ENCODE measurements around the gene WFDC12. TPM values are rescaled to one million over a fixed set of nuclear protein-coding genes. Genes with fewer than 3 reads are reported as not detected.

WFDC12 gene
- total and polyA plus RNA-seq, 2 donors (not counting 3 experiments of a cell fraction or from before 2014, with no cell fraction given): not detected

DNA sequence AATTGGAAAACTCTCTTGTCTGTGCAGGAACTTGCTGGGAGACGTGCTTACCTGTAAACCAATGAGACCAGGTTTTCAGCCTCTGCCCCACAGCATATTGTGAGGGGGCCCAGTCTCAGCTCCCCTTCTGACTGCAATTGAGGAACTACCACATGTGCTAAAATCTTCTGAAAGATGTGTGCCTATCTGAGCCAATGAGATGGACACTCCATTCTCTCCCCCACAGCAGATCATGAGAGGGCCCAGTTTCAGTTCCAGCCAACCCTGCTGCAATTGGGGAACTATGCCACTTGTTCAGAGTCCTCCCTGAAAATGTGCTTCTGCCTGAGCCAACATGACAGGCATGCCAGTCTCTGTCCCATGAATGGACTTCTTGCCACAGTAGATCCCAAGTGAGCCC, 29.5 kb upstream of the WFDC12 start:
- H3K9ac ChIP-seq (replicated peaks; ENCODE audit: extremely low read depth, insufficient read depth, low read length): no peak overlapping the region
- H3K9me3 ChIP-seq (replicated peaks; ENCODE audit: control insufficient read depth, insufficient read depth, low read length): no peaks in the 10 kb centered on the region
- no peaks in the 10 kb centered on the region for H3K79me2 ChIP-seq (ENCODE audit: control insufficient read depth, insufficient read depth, low read length)
- no TSS peak for BruUV-seq (replicated peaks)
- TF ChIP-seq EZH2 (IDR thresholded peaks at IDR 0.05; ENCODE audit: borderline replicate concordance, low read depth, low read length, severe bottlenecking): no peak
- TF ChIP-seq GATA2 (IDR thresholded peaks at IDR 0.05; ENCODE audit: insufficient read depth, insufficient read length, low read depth, low read length): no peak
- TF ChIP-seq POLR2A (IDR thresholded peaks at IDR 0.05; ENCODE audit: low read depth, low read length): no peak
- TF ChIP-seq MYC (IDR thresholded peaks at IDR 0.05; ENCODE audit: low read depth, low read length): no peak
- no peak for TF ChIP-seq POLR2AphosphoS5 (IDR thresholded peaks at IDR 0.05; ENCODE audit: insufficient read depth, low read depth, low read length)
- TF ChIP-seq, protein P1, sequence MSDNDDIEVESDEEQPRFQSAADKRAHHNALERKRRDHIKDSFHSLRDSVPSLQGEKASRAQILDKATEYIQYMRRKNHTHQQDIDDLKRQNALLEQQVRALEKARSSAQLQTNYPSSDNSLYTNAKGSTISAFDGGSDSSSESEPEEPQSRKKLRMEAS (IDR thresholded peaks at IDR 0.05; ENCODE audit: insufficient read depth, insufficient read length): no peak
- TF ChIP-seq, protein P2, sequence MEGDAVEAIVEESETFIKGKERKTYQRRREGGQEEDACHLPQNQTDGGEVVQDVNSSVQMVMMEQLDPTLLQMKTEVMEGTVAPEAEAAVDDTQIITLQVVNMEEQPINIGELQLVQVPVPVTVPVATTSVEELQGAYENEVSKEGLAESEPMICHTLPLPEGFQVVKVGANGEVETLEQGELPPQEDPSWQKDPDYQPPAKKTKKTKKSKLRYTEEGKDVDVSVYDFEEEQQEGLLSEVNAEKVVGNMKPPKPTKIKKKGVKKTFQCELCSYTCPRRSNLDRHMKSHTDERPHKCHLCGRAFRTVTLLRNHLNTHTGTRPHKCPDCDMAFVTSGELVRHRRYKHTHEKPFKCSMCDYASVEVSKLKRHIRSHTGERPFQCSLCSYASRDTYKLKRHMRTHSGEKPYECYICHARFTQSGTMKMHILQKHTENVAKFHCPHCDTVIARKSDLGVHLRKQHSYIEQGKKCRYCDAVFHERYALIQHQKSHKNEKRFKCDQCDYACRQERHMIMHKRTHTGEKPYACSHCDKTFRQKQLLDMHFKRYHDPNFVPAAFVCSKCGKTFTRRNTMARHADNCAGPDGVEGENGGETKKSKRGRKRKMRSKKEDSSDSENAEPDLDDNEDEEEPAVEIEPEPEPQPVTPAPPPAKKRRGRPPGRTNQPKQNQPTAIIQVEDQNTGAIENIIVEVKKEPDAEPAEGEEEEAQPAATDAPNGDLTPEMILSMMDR (IDR thresholded peaks at IDR 0.05; ENCODE audit: extremely low read depth in 1 of 2, insufficient read depth in 1 of 2, low read depth in 1 of 2, low read length in 2 of 2): no peak
- TF ChIP-seq JUN (IDR thresholded peaks at IDR 0.05; ENCODE audit: borderline replicate concordance, insufficient read depth, insufficient read length, low read depth): no peak
- TF ChIP-seq FOS (IDR thresholded peaks at IDR 0.05; ENCODE audit: borderline replicate concordance, insufficient read depth, low read length): no peak
- H3K4me1 ChIP-seq (ENCODE audit: control insufficient read depth, extremely low read depth, insufficient read depth, low read length): no peaks in the 10 kb centered on the region
- no peaks in the 10 kb centered on the region for H4K20me1 ChIP-seq (replicated peaks; ENCODE audit: control insufficient read depth, extremely low read depth, insufficient read depth, low read length)
- CTCF ChIA-PET: interaction anchor here (1.3 kb wide), 1 partner anchor 109 kb away, joined by 3 read pairs; no protein-coding TSS in a partner anchor
- H3K36me3 ChIP-seq (ENCODE audit: control insufficient read depth in 2 of 2, extremely low read depth in 1 of 2, insufficient read depth in 2 of 2, low read length in 2 of 2): no peaks in the 10 kb centered on the region
- FAIRE-seq: no peak
- no peak overlapping the region for H3K4me3 ChIP-seq (replicated peaks in 1 of 3; ENCODE audit: insufficient read depth in 1 of 3, low read depth in 1 of 3, low read length in 3 of 3)
- dilution Hi-C loops (cut with MboI; ENCODE audit: extremely low pct_ligation_motif_present, low sequenced_read_pairs): no loop called here
- POLR2A ChIA-PET: no interaction called here
- H3K4me2 ChIP-seq (ENCODE audit: insufficient read depth, low read length): no peak overlapping the region
- no peaks in the 10 kb centered on the region for H3K27me3 ChIP-seq (ENCODE audit: control insufficient read depth in 2 of 2, insufficient read depth in 2 of 2, low read length in 2 of 2)
- H2AFZ ChIP-seq (ENCODE audit: low read depth, low read length): no peak overlapping the region
- no peaks in the 10 kb centered on the region for H3K9me1 ChIP-seq (replicated peaks; ENCODE audit: control insufficient read depth, extremely low read depth, insufficient read depth, low read length)
- DNase-seq (ENCODE audit: low read depth, low spot score): no peak
- H3K27ac ChIP-seq (ENCODE audit: insufficient read depth, low read depth, low read length): no peak overlapping the region
- intact Hi-C loops (cut with micrococcal nuclease): no loop called here

Measured in endothelial cell of umbilical vein (primary cell).